Measurements from ENCODE around the gene MRPS15.

Gene MRPS15

DNA sequence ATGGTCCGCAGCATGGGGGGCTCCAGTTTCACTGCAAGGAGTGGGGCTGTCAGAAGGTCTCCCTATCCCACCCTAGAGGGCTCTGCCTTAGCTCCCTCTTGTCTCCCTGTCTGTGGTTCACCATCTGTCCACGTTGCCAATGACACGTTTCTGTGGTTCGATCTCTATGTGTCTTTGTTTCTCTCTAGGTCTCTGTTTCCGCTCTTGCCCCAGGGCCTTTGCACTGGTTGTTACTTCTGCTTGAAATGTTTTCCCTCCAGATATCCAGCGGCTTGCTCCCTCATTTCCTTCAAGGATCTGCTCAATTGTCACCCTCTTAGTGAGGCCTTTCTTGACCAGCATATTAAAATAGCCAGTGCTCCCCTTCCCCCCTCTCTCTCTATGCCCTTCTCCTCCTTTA is 8.5 kb upstream of the MRPS15 start:
- Histone ChIP-seq H3K4me3 (ENCODE audit: low read depth, low read length) (no peak overlapping the region), H3K79me2 (no peaks in the 10 kb centered on the region), H3K27ac (no peak overlapping the region), H3K9ac (no peak overlapping the region), H3K4me1 (no peaks in the 10 kb centered on the region), H3K9me3 (ENCODE audit: control insufficient read depth, low read length) (no peaks in the 10 kb centered on the region), H3K4me2 (ENCODE audit: low read length) (no peak overlapping the region), H3K27me3 (ENCODE audit: control insufficient read depth, insufficient read depth, low read length) (no peaks in the 10 kb centered on the region), H2AFZ (no peak overlapping the region), H3K36me3 (ENCODE audit: control insufficient read depth, insufficient read depth, low read length) (no peaks in the 10 kb centered on the region)
- no peak for TF ChIP-seq CTCF (IDR thresholded peaks at IDR 0.05)

- H3K9ac ChIP-seq, result no peak overlapping the region
- H3K36me3 ChIP-seq (ENCODE audit: control insufficient read depth, insufficient read depth, low read length), result no peaks in the 10 kb centered on the region
- H3K4me1 ChIP-seq, result no peaks in the 10 kb centered on the region
- H3K4me3 ChIP-seq (ENCODE audit: low read depth, low read length), result no peak overlapping the region
- H3K27me3 ChIP-seq (ENCODE audit: control insufficient read depth, insufficient read depth, low read length), result no peaks in the 10 kb centered on the region
- no peak overlapping the region for H2AFZ ChIP-seq
- H3K4me2 ChIP-seq (ENCODE audit: low read length), result no peak overlapping the region
- no peak for TF ChIP-seq CTCF (IDR thresholded peaks at IDR 0.05)
- no peak overlapping the region for H3K27ac ChIP-seq
- H3K79me2 ChIP-seq, result no peaks in the 10 kb centered on the region
- no peaks in the 10 kb centered on the region for H3K9me3 ChIP-seq (ENCODE audit: control insufficient read depth, low read length)
These were observed 7.9 kb upstream of the MRPS15 start for GRCh38 chr1:36471830-36472641.

DNA sequence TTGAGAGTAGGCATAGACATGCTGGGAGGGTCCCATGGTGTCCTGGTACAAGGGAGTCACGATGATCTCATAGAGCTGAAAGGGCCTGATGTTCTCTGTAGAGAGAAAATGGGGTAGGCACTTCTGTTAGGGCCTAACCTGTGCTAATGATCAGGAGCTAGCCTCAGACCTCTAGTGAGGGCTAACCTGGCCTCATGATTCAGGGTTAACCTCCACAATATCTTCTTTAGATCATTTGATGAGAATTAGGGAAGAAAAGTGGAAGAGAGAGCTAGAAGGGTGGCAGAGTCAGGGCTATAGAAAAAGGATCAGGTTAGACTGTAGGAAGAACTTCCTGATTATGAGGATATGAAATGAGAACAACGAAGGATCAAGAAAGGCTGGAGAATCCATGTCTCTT is 5.0 kb upstream of the MRPS15 start:
- no peak overlapping the region for H3K4me2 ChIP-seq (ENCODE audit: low read length)
- H3K36me3 ChIP-seq (ENCODE audit: control insufficient read depth, insufficient read depth, low read length), result no peaks in the 10 kb centered on the region
- no peak for TF ChIP-seq CTCF (IDR thresholded peaks at IDR 0.05)
- no peak overlapping the region for H3K27ac ChIP-seq
- H3K79me2 ChIP-seq, result no peaks in the 10 kb centered on the region
- no peak overlapping the region for H3K4me3 ChIP-seq (ENCODE audit: low read depth, low read length)
- no peaks in the 10 kb centered on the region for H3K9me3 ChIP-seq (ENCODE audit: control insufficient read depth, low read length)
- H3K4me1 ChIP-seq, result no peaks in the 10 kb centered on the region
- H2AFZ ChIP-seq, result no peak overlapping the region
- H3K27me3 ChIP-seq (ENCODE audit: control insufficient read depth, insufficient read depth, low read length), result no peaks in the 10 kb centered on the region
- no peak overlapping the region for H3K9ac ChIP-seq

GRCh38 chr1:36467700-36468455 is 3.7 kb upstream of the MRPS15 start:
- no peaks in the 10 kb centered on the region for H3K79me2 ChIP-seq
- no peaks in the 10 kb centered on the region for H3K4me1 ChIP-seq
- no peaks in the 10 kb centered on the region for H3K36me3 ChIP-seq (ENCODE audit: control insufficient read depth, insufficient read depth, low read length)
- H2AFZ ChIP-seq, result no peak overlapping the region
- H3K27me3 ChIP-seq (ENCODE audit: control insufficient read depth, insufficient read depth, low read length), result no peaks in the 10 kb centered on the region
- no peak overlapping the region for H3K9ac ChIP-seq
- no peaks in the 10 kb centered on the region for H3K9me3 ChIP-seq (ENCODE audit: control insufficient read depth, low read length)
- no peak overlapping the region for H3K4me2 ChIP-seq (ENCODE audit: low read length)
- no peak for TF ChIP-seq CTCF (IDR thresholded peaks at IDR 0.05)
- no peak overlapping the region for H3K27ac ChIP-seq
- H3K4me3 ChIP-seq (ENCODE audit: low read depth, low read length), result no peak overlapping the region
